GM21360 (cell line): ENCODE measurements around the gene RAB27A.
"Not testable (repeated sequence)": the region's sequence is repeated elsewhere in the genome, so short reads cannot be mapped to it uniquely, and the experiment has no call there.

Experiments used
- ATAC-seq: cut with Tn5 transposase; IDR thresholded peaks from one replicate; pipeline ENCODE4 v1.9.1; 2021; ENCODE audit warnings: mild to moderate bottlenecking, moderate library complexity; ENCODE audit not compliant: unreplicated experiment

RAB27A gene

GRCh38 chr15:55252201-55252600, 37.4 kb downstream of the RAB27A start:
- not testable (repeated sequence) for ATAC-seq

GRCh38 chr15:55250941-55251340, 38.7 kb downstream of the RAB27A start:
- no peak for ATAC-seq

DNA sequence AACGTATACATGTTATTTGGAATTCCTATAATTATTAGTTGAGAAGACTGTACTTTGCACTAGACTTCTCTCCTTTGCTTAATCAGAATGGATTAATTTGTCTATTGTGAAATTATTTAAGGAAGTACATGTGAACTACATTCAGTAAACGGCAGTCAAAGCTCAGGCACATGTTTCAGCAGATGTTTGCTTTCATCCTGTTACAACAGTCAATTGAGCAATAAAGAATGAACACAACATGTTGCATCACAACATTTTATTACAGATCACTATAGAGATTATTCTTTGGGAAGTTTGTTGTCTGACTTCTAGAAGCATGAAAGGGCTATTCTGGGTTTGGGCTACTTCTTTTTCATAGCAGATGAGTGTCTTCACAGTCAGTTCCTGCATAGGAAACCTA, 39.2 kb downstream of the RAB27A start:
- no peak for ATAC-seq

DNA sequence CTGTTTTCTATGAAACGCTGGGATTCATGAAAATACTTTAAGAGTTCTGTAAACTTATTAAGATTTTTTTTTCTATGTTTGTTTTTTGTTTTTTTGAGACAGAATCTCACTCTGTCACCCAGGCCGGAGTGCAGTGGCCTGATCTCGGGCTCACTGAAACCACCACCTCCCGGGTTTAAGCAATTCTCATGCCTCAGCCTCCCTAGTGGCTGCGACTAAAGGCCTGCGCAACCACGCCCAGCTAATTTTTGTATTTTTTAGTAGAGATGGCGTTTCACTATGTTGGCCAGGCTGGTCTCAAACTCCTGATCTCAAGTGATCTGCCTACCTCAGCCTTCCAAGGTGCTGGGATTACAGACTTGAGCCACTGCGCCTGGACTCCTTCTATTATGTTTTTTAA, 39.7 kb downstream of the RAB27A start:
- not testable (repeated sequence) for ATAC-seq

- no peak for ATAC-seq
These were observed 40.7 kb downstream of the RAB27A start for GRCh38 chr15:55248895-55249294.

DNA sequence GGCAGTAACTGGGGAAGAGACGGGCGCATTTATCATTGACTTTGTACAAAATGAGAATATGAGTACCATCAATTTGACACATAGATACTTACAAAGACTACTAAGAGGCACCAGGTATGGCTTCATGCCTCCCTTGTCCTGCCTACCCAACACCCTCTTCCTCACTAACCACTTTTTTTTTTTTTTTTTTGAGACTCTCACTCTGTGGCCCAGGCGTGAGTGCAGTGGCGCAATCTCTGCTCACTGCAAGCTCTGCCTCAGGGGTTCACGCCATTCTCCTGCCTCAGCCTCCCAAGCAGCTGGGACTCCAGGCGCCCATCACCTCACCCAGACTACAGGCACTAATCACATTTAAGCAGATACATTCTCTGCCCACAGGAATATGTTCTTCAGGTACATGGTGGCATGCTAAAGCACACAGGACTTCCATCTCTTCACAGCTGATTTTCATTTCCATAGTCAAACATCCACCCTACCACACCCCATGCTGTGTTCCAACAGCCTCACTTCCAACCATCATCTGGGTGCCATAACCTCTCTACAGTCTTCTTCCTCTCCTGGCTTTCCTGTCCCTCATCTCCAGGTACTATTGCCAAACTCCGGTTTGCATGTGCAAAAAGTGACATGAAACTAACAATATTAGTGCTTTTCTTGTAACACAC, 41.7 kb downstream of the RAB27A start:
- ATAC-seq: no peak

GRCh38 chr15:55247311-55247710, 42.3 kb downstream of the RAB27A start:
- no peak for ATAC-seq

DNA sequence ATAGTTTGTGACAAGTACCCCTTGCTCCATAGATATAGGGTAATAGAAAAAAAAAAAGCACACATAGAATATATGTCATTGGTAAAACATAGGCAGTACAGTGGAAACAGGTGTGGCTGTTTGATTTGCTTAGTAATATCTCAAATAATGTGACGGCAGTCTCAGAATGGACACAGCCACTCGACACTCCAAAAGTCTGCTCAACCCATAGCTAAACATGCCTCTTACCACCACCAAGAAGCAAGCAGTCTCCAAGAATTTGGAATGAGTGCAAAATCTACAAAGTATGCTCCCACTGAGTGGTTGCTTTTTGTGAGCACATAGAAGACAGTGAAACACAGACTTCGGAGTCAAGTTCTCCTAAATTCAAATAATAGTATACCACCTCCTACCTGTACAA, 43.0 kb downstream of the RAB27A start:
- no peak for ATAC-seq

DNA sequence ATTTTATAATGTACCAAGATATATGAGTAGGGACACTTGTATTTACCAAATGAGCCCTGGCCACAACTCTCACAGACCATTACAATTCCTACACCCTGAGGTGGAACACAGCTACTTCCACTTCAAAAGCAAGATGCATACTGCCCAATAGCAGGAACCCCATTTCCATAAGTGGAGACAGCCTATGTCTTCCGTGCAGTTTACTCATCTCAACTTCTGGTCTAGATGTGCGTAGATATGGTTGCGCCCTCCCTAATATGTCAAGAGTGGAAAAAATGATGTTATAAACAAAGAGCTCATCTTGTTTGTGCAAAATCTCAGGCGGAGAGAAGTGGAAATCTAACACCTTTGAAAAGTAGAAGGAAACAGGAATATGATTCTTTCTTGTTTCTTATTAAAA, 44.6 kb downstream of the RAB27A start:
- ATAC-seq: no peak

DNA sequence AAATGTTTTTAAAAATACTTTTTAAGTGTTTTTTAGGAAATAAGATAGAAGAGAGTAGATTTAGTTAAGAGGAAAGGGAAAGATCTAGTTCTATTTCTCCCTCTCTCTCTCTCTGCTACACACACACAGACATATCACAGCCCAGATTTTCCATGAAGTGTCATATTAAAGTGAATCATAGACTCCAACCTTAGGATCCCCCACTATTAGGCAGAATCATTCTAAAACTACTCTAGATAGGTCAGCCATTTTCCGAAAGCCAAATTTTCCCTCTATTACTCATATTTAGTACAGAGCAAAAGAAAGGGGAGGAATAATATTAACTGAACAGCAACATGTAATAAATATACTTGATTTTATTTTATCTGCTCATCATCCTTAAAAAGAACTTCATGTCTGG, 47.7 kb downstream of the RAB27A start:
- no peak for ATAC-seq

- ATAC-seq: no peak
These were observed 48.4 kb downstream of the RAB27A start for GRCh38 chr15:55241186-55241585.

DNA sequence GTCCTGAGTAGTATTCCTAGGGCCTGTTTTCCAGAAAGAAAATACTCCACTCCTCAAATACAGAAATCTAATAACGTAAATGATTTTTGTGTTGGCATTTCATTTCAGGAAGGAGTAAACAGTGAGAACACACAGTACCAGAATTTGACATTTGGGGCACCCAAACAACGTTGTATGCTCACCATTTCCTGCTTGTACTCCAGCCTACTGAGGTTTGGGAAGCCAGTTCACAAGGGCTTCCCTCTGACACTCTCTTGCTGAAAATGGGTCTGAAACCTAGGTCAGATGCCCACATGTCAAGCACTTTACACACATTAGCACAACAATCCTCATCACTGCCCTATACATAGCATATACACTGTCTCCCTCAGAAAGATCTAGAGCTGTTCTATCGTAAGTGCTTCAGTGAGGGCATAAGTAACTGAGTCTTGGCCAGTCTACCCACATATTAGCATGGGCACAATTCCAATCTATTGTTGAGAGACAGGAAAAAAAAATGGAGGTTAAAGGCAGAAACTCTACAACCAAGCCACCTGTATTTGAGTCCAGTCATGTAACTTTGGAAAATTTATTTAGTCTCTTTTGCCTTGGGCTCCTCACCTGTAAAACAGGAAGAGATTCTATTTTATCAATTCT, 49.4 kb downstream of the RAB27A start:
- ATAC-seq: no peak

DNA sequence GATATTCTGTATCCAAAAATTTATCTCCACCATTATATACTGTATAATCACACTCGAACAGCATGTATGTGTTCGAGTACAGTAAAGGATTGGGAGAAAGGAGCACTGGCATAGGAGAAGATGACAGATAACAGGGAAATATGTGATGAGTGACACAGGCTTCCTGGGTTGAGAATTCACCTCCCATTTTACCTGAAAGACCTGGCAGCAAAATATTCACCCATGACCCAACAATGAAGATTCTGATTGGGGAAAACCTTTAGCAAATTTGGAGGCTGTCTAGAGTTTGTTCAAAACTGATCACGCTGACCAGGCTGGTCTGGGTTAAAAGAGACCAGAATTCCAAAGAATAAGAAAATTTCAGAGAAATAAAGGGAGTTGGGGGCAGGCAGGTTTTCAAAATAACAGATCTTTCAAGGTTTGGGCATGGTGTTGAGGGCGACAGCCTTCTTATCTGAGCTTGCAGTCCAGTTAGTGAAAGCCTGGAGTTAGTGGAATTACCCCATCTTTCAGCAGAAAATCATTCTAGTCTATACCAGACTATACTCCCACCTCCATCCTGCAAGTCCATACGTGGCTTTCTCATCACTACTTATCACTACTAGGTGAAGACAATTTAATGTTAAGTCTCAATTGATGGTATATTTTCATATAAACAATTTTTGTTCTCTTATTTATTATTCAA, 50.0 kb downstream of the RAB27A start:
- ATAC-seq: no peak

- no peak for ATAC-seq
These were observed 50.7 kb downstream of the RAB27A start for GRCh38 chr15:55238877-55239276.

DNA sequence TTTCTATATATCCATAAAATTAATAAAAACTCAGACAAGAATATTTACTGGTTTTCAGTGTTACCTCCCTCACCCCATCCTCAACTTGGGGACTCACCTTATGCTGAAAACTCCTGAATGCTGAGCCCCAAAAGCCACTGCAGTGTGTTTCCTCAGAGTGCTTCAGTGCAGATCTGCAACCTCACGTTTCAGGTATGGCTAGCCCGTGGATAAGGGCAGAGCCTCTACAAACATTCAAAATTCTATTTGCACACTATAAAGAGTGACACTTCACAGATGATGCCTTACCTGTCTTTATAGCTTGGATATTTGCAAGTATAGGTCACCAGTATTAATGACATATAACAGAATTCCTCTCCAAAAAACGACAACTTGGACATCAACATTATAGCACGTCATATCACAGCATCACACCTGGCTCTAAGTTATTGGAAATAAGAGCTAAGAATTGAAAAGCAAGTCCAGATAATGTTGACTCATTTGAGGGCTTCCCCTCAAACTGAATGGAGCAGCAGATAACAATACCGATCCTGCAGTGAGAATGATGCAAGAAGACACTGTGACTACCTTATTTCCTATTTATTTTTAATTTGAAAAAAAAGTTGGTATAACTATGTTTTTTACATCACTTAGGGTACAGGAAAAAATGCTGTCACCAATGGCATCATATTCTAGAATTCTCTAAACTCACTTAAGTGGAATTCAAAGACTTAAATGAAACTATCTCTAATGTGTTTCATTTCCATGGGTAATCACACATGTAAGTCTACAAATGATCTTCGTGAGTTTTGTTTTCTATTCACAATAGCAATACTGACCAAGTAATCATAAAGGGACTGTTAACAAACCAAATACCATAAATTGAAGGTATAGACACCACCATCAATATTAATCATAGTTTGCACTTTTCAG, 52.1 kb downstream of the RAB27A start:
- ATAC-seq: no peak

DNA sequence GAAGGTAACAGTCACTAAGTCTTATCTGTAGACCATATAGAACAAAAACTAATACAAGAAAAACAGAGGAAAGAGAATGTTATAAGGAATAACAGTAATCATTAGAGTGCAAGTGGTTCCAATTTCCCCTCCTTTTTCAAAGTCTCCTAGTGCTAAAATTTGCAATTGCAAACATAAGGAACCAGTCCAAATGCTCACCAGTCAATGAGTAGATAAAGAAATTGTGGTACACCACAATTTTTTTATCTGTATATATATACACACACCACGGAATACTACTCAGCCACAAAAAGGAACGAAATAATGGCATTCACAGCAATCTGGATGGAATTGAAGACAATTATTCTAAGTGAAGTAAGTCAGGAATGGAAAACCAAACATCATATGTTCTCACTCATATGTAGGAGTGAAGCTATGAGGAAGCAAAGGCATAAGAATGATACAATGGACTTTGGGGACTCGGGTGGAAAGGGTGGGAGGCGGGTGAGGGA, 54.0 kb downstream of the RAB27A start:
- no peak for ATAC-seq

GRCh38 chr15:55234800-55235104, 54.9 kb downstream of the RAB27A start:
- no peak for ATAC-seq

- ATAC-seq: no peak
These were observed 55.4 kb downstream of the RAB27A start for GRCh38 chr15:55234104-55234799.

DNA sequence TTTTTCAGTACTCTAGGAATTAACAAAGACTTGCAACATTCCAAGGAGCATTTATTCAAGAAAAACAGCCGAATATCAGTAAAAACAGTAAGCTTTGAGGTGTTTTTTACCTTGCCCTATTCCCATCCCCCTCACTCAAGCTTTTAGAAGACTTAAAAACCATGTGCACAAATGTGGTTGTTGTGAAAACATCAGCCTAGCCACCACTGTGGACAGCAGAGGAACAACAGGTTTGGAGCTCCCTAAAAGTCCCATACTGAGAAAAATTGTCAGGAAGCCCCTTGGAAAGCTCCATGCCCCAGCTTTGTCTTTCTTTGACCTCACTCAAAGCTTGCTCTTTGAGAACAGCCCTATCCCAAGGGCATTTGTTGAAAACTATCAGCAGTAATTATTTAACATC, 58.2 kb downstream of the RAB27A start:
- ATAC-seq: no peak

GRCh38 chr15:55230953-55231352, 58.7 kb downstream of the RAB27A start:
- ATAC-seq: no peak
